Mammary epithelial cell (primary cell): ENCODE results near the gene ZFR2.

Experiments
- EZH2 ChIP-seq: IDR thresholded peaks from 2 replicates; pipeline ENCODE4 v1.6.1; 2012; ENCODE audit warnings: low read length, inconsistent platforms, borderline replicate concordance
- TF ChIP-seq, protein P1 (sequence below), 2 donors: IDR thresholded peaks in 1 of 2; conservative IDR thresholded peaks in 1 of 2; 2 replicates each; pipeline ENCODE4 v1.5.1; 2011 to 2012; ENCODE audit warnings: inconsistent platforms in 2 of 2, low read length in 2 of 2, mild to moderate bottlenecking in 2 of 2, control low read depth in 1 of 2, low read depth in 1 of 2; ENCODE audit not compliant: insufficient read depth in 1 of 2; ENCODE audit errors: extremely low read depth in 1 of 2

GRCh38 chr19:3831601-3832000, 37.2 kb downstream of the ZFR2 start:
- TF ChIP-seq, protein P1, sequence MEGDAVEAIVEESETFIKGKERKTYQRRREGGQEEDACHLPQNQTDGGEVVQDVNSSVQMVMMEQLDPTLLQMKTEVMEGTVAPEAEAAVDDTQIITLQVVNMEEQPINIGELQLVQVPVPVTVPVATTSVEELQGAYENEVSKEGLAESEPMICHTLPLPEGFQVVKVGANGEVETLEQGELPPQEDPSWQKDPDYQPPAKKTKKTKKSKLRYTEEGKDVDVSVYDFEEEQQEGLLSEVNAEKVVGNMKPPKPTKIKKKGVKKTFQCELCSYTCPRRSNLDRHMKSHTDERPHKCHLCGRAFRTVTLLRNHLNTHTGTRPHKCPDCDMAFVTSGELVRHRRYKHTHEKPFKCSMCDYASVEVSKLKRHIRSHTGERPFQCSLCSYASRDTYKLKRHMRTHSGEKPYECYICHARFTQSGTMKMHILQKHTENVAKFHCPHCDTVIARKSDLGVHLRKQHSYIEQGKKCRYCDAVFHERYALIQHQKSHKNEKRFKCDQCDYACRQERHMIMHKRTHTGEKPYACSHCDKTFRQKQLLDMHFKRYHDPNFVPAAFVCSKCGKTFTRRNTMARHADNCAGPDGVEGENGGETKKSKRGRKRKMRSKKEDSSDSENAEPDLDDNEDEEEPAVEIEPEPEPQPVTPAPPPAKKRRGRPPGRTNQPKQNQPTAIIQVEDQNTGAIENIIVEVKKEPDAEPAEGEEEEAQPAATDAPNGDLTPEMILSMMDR (conservative IDR thresholded peaks at IDR 0.05 in 1 of 2, IDR thresholded peaks at IDR 0.05 in 1 of 2; ENCODE audit: extremely low read depth in 1 of 2, insufficient read depth in 1 of 2, low read depth in 1 of 2, low read length in 2 of 2): no peak
- no peak for TF ChIP-seq EZH2
